Measurements from ENCODE around the gene GMPPA.
A peak's percentile ranks its signal among the peaks of the same experiment; 100 is the strongest.

DNA sequence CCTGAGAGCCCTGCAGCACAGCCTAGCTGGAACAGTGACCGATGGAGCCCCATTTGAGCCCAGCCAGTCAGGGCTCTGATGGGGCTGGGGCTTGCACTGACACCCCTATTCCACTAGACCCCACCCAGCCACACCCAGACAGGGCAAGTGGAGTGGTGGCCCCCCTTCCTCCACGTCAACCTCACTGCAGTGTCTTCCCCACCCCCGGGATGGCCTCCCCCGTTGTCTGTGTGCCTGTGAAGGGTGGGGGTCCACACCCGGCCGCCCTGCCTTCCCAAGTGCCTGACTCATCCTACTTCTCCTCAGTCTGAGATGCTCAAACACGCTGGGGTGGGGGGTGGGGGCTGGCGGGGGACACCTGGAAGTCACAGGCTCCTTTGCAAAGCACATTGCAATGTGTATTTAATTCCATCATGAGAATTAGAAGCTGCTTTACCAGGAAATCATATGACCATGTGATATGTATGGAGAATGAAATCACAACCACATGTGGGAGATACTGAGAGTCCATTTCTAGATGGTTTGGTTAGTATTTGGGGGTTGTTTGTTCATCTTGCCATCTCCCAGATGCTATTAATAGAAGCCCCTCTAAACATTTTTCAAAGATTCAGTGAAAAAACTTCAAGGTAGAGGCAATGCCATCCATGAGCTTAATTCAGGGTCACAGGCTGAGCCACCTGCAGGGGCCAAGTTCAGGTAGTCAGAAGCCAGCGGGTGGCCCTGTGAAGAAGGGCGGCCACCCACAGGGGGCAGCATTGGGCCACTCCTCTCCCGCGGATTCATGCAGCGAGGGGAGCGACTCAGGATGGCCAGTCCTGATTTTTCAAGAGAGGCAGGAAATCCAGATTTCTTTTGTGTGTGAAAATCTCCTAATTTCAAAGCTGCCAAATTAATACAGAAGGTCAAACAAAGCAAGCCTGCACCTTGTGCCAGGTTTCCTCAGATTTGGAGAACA, 22.7 kb upstream of the GMPPA start:
- TF ChIP-seq, protein P1, sequence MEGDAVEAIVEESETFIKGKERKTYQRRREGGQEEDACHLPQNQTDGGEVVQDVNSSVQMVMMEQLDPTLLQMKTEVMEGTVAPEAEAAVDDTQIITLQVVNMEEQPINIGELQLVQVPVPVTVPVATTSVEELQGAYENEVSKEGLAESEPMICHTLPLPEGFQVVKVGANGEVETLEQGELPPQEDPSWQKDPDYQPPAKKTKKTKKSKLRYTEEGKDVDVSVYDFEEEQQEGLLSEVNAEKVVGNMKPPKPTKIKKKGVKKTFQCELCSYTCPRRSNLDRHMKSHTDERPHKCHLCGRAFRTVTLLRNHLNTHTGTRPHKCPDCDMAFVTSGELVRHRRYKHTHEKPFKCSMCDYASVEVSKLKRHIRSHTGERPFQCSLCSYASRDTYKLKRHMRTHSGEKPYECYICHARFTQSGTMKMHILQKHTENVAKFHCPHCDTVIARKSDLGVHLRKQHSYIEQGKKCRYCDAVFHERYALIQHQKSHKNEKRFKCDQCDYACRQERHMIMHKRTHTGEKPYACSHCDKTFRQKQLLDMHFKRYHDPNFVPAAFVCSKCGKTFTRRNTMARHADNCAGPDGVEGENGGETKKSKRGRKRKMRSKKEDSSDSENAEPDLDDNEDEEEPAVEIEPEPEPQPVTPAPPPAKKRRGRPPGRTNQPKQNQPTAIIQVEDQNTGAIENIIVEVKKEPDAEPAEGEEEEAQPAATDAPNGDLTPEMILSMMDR (IDR thresholded peaks at IDR 0.05; ENCODE audit: poor library complexity): peak; percentile 78
- TF ChIP-seq EZH2 (IDR thresholded peaks at IDR 0.05; ENCODE audit: borderline replicate concordance) (no peak), EZH2phosphoT487 (IDR thresholded peaks at IDR 0.05; ENCODE audit: low read depth, severe bottlenecking, unreplicated experiment) (no peak)
